BE2C (cell line): ENCODE measurements around the gene MARS1.

Experiments
- DNase-seq: peaks from one replicate; pipeline ENCODE4 v3.0.0-alpha.2; 2020
- H3K27me3 ChIP-seq: fragments of 250-450 bp; sonication (Bioruptor Pico); 2 replicates; pipeline ENCODE4 v1.5.1; 2020; ENCODE audit warnings: mild to moderate bottlenecking
- H3K36me3 ChIP-seq: fragments of 250-450 bp; sonication (Bioruptor Pico); 2 replicates; pipeline ENCODE4 v1.5.1; 2020; ENCODE audit warnings: mild to moderate bottlenecking
- H3K4me1 ChIP-seq: fragments of 250-450 bp; sonication (Bioruptor Pico); 2 replicates; pipeline ENCODE4 v1.5.1; 2020
- H3K4me3 ChIP-seq: 2 replicates; pipeline ENCODE4 v1.5.1; 2011; ENCODE audit warnings: low read depth, low read length
- H3K9me3 ChIP-seq: fragments of 250-450 bp; sonication (Bioruptor Pico); 2 replicates; pipeline ENCODE4 v1.5.1; 2020
- TF ChIP-seq, protein P1 (sequence below): IDR thresholded peaks from 2 replicates; pipeline ENCODE4 v1.5.1; 2012; ENCODE audit warnings: mild to moderate bottlenecking, low read depth, low read length

The MARS1 gene

DNA sequence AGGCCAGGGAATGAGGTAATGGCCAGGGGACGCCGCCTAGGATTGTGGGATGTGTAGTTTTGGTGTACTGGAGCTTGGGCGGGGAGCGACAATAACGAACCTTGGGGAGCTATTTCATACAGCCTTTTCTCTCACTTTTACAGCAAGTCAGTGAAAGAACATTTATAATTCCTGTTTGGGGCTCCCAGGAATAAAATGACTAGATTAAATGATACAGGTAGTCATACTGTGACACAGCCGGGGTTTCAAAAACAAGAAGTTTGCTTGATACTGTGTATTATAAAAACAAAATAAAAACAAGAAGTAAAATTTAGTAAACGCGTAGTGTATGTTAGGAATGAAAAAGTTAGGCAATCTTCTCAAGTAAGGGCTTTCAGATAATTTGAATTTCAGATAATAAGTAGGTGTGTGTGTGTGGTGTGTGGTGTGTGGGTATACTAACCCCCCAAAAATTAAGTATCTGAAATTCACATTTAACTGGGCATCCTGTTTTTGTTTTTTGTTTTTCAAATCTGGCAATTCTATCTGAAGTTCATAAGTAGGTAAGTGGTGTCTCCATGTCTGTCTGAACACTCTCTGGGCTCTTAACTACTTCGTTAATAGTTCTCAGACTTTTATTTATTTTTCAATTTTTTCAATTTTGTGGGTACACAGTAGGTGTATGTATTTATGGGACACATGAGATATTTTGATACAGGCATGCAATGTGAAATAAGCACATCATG, 59.6 kb downstream of the MARS1 start:
- Histone ChIP-seq H3K36me3 (no peaks in the 10 kb centered on the region; the same call in none of the 2 replicates), H3K27me3 (no peaks in the 10 kb centered on the region), H3K4me3 (peak overlapping the region; percentile 95)

DNA sequence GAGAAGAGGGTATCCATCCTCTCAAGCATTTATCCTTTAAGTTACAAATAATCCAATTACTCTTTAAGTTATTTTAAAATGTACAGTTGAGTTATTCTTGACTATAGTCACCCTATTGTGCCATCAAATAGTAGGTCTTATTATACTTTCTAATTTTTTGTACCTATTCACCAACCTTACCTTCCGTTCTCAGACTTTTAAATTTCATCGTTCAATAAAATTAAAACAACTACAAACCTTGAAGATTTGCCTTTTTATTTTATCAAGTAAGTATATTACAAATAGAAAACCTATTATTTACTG, 60.1 kb downstream of the MARS1 start:
- H3K4me3 ChIP-seq, result no peak overlapping the region
- TF ChIP-seq, protein P1, sequence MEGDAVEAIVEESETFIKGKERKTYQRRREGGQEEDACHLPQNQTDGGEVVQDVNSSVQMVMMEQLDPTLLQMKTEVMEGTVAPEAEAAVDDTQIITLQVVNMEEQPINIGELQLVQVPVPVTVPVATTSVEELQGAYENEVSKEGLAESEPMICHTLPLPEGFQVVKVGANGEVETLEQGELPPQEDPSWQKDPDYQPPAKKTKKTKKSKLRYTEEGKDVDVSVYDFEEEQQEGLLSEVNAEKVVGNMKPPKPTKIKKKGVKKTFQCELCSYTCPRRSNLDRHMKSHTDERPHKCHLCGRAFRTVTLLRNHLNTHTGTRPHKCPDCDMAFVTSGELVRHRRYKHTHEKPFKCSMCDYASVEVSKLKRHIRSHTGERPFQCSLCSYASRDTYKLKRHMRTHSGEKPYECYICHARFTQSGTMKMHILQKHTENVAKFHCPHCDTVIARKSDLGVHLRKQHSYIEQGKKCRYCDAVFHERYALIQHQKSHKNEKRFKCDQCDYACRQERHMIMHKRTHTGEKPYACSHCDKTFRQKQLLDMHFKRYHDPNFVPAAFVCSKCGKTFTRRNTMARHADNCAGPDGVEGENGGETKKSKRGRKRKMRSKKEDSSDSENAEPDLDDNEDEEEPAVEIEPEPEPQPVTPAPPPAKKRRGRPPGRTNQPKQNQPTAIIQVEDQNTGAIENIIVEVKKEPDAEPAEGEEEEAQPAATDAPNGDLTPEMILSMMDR, result no peak
- DNase-seq, result no peak
- H3K36me3 ChIP-seq, result no peaks in the 10 kb centered on the region; the same call in 1 of the 2 replicates
- H3K4me1 ChIP-seq, result peaks cover 6% of the 10 kb centered on the region
- H3K9me3 ChIP-seq, result no peaks in the 10 kb centered on the region
- no peaks in the 10 kb centered on the region for H3K27me3 ChIP-seq

More for the DNA sequence above, 59.6 kb downstream of the MARS1 start:
- Histone ChIP-seq H3K4me1 (peaks cover 3% of the 10 kb centered on the region; the same call in 1 of the 2 replicates), H3K9me3 (no peaks in the 10 kb centered on the region)
- DNase-seq, result no peak
- TF ChIP-seq, protein P1, result no peak

DNA sequence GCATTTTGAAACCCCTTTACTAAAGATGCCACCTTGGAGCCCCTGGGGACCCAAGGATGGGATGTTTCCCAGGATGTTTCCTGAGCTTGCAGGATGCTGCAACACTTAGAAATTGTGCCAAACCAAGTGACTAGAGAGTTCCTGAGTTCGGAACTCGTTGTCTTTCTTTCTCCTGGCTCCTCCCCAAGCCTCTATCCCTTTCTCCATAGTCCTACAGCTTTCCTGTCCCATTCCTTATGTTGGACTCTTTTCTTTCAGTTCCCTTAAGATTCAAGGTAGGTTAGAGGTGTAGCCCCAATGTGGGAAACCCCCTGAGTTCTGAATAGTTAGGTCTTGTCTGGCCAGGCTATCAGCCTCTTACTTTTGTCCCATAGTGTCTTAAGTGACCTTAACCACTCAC, 60.6 kb downstream of the MARS1 start:
- no peak for DNase-seq
- no peaks in the 10 kb centered on the region; the same call in 1 of the 2 replicates for H3K36me3 ChIP-seq
- H3K27me3 ChIP-seq, result no peaks in the 10 kb centered on the region

DNA sequence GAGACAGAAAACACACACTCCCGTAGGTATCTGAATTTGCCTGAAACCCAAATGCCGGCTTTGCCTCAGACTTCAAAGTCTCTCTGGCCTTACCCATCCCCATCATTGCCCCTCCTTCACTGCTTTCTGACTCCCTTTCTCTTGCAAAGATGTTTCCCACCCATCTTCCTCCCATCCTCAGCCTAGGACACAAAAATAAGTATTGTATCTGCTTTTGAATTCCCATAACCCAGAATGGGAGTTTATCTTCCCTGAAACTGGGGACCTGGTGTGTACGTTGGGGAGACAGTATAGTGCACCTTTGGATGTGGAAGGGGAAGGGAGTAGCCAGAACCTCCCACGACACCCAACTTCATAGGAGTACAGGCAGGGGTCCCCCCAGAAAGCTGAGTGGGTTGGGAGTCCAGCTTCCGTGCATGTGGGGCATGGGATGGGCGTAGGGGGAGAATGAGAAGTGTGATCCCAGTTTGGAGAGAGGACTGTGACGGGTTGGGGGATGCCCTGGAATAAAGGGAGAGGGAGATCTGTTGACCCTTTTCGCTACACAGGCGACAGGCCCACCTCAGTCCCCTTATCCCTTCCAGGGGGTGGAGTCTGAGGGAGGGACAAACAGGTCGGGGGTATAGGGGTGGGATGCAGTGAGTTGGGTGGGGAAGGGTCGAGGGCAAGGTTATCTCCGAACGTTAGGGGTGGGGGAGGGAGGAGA, 61.5 kb downstream of the MARS1 start:
- H3K4me3 ChIP-seq, result peak overlapping the region; percentile 89
- DNase-seq, result no peak
- TF ChIP-seq, protein P1, result no peak

More for the DNA sequence above, 60.6 kb downstream of the MARS1 start:
- Histone ChIP-seq H3K4me1 (peaks cover 12% of the 10 kb centered on the region), H3K4me3 (no peak overlapping the region), H3K9me3 (no peaks in the 10 kb centered on the region)
- TF ChIP-seq, protein P1, result no peak

DNA sequence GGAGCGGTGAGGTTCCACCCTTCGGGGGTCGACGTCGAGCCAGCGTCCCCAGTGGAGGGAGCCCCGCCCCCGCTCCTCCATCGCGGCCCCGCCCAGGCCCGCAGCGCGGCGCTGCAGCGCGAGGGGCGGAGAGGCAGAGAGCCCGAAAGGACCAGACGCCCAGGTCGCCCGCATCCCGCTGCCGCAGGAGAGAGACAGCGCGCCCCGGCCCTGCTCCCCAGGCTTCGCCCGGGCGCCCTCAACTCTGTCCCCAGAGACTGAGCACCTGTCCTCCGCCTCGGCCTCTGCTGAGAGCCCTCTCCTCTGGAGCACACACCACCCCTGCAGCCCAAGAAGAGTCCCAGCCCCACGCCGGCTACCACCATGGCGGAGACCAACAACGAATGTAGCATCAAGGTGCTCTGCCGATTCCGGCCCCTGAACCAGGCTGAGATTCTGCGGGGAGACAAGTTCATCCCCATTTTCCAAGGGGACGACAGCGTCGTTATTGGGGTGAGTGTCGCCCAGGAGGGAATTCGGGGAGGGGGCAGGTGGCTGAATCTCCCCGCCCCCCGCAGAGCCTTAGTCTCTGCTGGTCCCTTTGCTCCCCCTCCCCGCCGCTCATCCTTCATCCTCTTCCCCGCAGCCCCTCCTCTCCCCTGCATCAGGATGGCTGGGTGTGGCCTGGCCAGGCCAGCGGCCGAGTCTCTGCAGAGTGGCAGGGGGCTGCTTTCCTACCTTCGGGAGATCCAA, 62.2 kb downstream of the MARS1 start, which contains the start of gene KIF5A:
Gene KIF5A (plus strand): TSS at position 136 of the 732 bp plus-strand sequence. CDS start 228 bp downstream, at position 364.
- peak; percentile 83 for DNase-seq
- Histone ChIP-seq H3K27me3 (no peaks in the 10 kb centered on the region), H3K36me3 (no peaks in the 10 kb centered on the region; the same call in 1 of the 2 replicates), H3K4me3 (peak within 1 kb of the TSS; percentile 89), H3K4me1 (peaks cover 19% of the 10 kb centered on the region), H3K9me3 (no peaks in the 10 kb centered on the region)
- TF ChIP-seq, protein P1, result 0 out of 2 replicates have a peak, but pooled peaks have one; percentile 18

More for the DNA sequence above, 61.5 kb downstream of the MARS1 start:
- Histone ChIP-seq H3K9me3 (no peaks in the 10 kb centered on the region), H3K27me3 (no peaks in the 10 kb centered on the region), H3K4me1 (peaks cover 19% of the 10 kb centered on the region), H3K36me3 (no peaks in the 10 kb centered on the region; the same call in 1 of the 2 replicates)
